AG04450 (cell line): ENCODE data around the gene TEX53. TPM values are rescaled to one million over a fixed set of nuclear protein-coding genes. Genes with fewer than 3 reads are reported as not detected.

Experiments
- CTCF ChIA-PET: fragments of 300-600, 350-600 bp; formaldehyde crosslinking; extraction: SDS; loops from one replicate; lab custom pipeline; 2022; ENCODE audit warnings: antibody characterized with exemption, inconsistent platforms; lab: Charles Lee
- POLR2A ChIA-PET: fragments of 350-600 bp; formaldehyde crosslinking; extraction: SDS; loops from one replicate; lab custom pipeline; 2021; ENCODE audit warnings: antibody characterized with exemption, inconsistent platforms; lab: Yijun Ruan, JAX
- DNase-seq: peaks from one replicate; pipeline ENCODE4 v3.0.0-alpha.2; 2011; ENCODE audit warnings: low read depth, low spot score
- H3K27ac ChIP-seq: one replicate; pipeline ENCODE4 v1.5.1; 2012; ENCODE audit warnings: low read depth, low read length, control low read depth
- H3K27me3 ChIP-seq: one replicate; pipeline ENCODE4 v1.6.0; 2012; ENCODE audit warnings: low read length; ENCODE audit not compliant: control insufficient read depth, insufficient read depth
- H3K4me3 ChIP-seq: 2 replicates; pipeline ENCODE4 v1.5.1; 2011; ENCODE audit warnings: mild to moderate bottlenecking, low read depth, low read length, control low read depth
- H3K9me3 ChIP-seq: 2 replicates; pipeline ENCODE4 v1.5.1; 2012; ENCODE audit warnings: low read length; ENCODE audit not compliant: control insufficient read depth, insufficient read depth
- polyA plus RNA-seq: library from polyadenylated mRNA; depleted of rRNA; stranded (reverse); fragments of >200 nt; gene quantifications from 2 replicates; pipeline ENCODE4 v1.2.3, GENCODE V29; 2011
- TF ChIP-seq, protein P1 (sequence below): IDR thresholded peaks from 2 replicates; pipeline ENCODE4 v1.5.1; 2011; ENCODE audit warnings: low read depth, low read length, control low read depth, inconsistent platforms

Gene TEX53
- polyA plus RNA-seq, 1 experiment: not detected

DNA sequence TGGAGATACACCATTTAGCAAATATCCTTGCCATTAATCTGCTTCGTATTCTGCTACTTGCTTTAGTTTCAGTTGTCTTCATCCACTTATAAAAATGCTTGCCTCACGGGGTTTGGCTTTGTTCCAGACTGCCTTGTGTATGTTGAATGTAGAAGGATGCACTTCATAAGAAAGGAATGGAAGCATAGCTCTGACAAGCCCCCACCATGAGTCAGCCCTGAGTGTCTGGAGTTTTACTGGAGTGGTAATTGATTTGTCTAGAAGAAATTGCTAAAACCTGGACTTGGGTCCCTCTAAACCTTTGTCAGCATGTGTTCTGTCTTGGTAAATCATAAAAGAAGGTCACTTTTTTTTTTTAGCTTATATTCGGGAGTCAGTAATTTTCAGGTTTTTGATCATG, 19.8 kb upstream of the TEX53 start:
- Histone ChIP-seq H3K27me3 (no peaks in the 10 kb centered on the region), H3K27ac (peak overlapping the region; percentile 65), H3K9me3 (no peaks in the 10 kb centered on the region), H3K4me3 (no peak overlapping the region)
- TF ChIP-seq, protein P1, sequence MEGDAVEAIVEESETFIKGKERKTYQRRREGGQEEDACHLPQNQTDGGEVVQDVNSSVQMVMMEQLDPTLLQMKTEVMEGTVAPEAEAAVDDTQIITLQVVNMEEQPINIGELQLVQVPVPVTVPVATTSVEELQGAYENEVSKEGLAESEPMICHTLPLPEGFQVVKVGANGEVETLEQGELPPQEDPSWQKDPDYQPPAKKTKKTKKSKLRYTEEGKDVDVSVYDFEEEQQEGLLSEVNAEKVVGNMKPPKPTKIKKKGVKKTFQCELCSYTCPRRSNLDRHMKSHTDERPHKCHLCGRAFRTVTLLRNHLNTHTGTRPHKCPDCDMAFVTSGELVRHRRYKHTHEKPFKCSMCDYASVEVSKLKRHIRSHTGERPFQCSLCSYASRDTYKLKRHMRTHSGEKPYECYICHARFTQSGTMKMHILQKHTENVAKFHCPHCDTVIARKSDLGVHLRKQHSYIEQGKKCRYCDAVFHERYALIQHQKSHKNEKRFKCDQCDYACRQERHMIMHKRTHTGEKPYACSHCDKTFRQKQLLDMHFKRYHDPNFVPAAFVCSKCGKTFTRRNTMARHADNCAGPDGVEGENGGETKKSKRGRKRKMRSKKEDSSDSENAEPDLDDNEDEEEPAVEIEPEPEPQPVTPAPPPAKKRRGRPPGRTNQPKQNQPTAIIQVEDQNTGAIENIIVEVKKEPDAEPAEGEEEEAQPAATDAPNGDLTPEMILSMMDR: no peak
- ChIA-PET POLR2A (interaction anchor here (0.9 to 1.3 kb wide), 5 partner anchors 10 to 223 kb away, joined by 3 to 4 read pairs (median 3); no protein-coding TSS in a partner anchor), CTCF (interaction anchor here (0.7 to 2.8 kb wide), 9 partner anchors 11 to 338 kb away, joined by 3 to 16 read pairs (median 7); no protein-coding TSS in a partner anchor)
- peak; percentile 99 for DNase-seq

DNA sequence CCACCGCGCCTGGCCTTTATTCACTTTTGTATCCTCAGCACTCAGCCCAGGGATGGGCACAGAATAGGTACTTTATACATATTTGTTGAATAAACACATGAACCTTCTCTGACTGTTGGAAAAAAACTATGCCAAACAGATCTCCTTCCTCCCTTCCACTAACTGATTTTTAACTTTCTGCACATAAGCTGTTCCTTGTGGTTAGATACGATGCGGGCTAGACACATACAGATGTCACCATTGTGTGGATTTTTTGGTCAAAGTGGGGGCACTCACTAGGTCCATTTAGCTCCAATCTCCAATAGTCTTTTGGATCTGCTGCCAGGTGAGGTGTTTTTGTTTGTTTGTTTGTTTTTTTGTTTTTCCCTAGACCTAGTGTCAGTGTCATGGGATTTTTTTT, 19.3 kb upstream of the TEX53 start:
- POLR2A ChIA-PET: interaction anchor here (0.9 to 1.3 kb wide), 4 partner anchors 11 to 224 kb away, joined by 3 read pairs; no protein-coding TSS in a partner anchor
- no peak overlapping the region for H3K4me3 ChIP-seq

DNA sequence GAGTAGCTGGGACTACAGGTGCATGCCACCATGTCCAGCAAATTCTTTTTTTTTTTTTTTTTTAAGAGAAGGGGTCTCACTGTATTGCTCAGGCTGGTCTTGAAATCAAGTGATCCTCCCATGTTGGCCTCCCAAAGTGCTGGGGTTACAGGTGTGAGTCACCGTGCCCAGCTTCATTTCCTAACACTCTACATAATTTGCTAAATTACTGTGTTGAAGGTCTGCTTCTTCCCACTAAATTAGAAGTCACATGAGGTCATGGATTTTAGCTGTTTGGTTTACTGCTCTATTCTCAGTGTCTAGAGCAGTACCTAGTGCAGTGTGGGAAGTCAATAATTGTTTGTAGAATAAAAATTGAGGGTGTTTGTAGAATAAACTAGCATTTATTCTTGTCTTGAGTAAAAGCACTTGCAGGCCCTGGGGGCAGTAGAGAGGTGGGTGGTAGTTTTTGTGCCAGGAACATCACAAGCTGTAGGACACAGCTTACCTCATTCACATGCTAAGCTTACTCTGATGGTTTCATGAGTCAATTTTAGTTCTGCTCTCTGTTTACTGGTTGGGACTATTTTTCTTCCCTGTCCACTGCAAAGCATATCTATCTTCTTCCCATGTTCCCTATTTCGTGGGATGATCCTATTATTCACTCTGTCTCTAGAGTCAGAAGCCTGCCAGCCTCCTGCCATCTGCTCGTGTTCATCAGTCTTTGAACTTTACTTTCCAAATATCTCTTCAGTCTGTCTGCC, 17.4 kb upstream of the TEX53 start:
- DNase-seq: no peak
- CTCF ChIA-PET: interaction anchor here (0.6 to 3.1 kb wide), 8 partner anchors 13 to 266 kb away, joined by 3 to 13 read pairs (median 3); no protein-coding TSS in a partner anchor
- Histone ChIP-seq H3K27ac (no peak overlapping the region), H3K9me3 (no peaks in the 10 kb centered on the region), H3K4me3 (no peak overlapping the region), H3K27me3 (no peaks in the 10 kb centered on the region)
- POLR2A ChIA-PET: interaction anchor here (0.6 to 0.7 kb wide), 2 partner anchors 296 to 304 kb away, joined by 3 to 5 read pairs; no protein-coding TSS in a partner anchor
- TF ChIP-seq, protein P1: 0 out of 2 replicates have a peak, but pooled peaks have one; percentile 10

More for the DNA sequence above, 19.3 kb upstream of the TEX53 start:
- peak overlapping the region; percentile 79 for H3K27ac ChIP-seq
- no peak for DNase-seq
- CTCF ChIA-PET: interaction anchor here (0.7 to 3.1 kb wide), 10 partner anchors 12 to 338 kb away, joined by 3 to 16 read pairs (median 8); no protein-coding TSS in a partner anchor
- TF ChIP-seq, protein P1: no peak
- H3K9me3 ChIP-seq: no peaks in the 10 kb centered on the region
- H3K27me3 ChIP-seq: no peaks in the 10 kb centered on the region

DNA sequence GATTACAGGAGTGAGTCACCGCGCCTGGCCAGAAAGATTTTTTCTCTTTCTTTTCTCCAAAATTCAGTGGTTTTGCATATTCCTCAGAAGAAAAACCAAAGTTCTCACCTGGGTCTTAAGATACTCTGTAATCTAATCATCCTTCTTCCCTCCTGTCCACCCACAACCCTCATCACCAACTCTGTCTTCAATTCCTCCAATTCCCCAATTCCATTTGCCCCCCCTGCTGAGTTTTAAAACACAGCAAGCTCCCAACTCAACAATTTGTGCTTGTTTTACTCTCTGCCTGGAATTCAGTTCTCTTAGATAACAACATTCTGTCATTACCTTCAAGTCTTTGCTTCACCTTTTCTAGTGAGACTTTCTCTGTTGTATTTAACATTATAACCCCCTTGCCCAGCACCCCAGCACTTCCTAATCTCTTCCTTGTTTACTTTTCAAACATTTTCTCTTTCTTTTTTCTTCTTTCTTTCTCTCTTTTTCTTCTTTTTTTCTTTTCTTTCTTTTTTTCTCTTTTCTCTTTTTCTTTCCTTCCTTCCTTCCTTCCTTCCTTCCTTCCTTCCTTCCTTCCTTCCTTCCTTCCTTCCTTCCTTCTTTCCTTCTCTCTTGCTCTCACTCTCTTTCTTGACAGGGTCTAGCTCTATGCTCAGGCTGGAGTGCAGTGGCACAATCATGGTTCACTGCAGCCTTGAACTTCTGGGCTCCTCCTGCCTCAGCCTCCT, 16.6 kb upstream of the TEX53 start:
- ChIA-PET CTCF (interaction anchor here (0.6 to 3.1 kb wide), 8 partner anchors 12 to 265 kb away, joined by 3 to 13 read pairs (median 3); no protein-coding TSS in a partner anchor), POLR2A (interaction anchor here (0.7 kb wide), 1 partner anchor 305 kb away, joined by 3 read pairs; no protein-coding TSS in a partner anchor)
- TF ChIP-seq, protein P1: no peak
- Histone ChIP-seq H3K9me3 (no peaks in the 10 kb centered on the region), H3K27me3 (no peaks in the 10 kb centered on the region), H3K4me3 (no peak overlapping the region), H3K27ac (no peak overlapping the region)
- no peak for DNase-seq
